ENCODE results near the gene SAMD4A.
A peak's percentile ranks its signal among the peaks of the same experiment; 100 is the strongest.

Gene SAMD4A, protein sequence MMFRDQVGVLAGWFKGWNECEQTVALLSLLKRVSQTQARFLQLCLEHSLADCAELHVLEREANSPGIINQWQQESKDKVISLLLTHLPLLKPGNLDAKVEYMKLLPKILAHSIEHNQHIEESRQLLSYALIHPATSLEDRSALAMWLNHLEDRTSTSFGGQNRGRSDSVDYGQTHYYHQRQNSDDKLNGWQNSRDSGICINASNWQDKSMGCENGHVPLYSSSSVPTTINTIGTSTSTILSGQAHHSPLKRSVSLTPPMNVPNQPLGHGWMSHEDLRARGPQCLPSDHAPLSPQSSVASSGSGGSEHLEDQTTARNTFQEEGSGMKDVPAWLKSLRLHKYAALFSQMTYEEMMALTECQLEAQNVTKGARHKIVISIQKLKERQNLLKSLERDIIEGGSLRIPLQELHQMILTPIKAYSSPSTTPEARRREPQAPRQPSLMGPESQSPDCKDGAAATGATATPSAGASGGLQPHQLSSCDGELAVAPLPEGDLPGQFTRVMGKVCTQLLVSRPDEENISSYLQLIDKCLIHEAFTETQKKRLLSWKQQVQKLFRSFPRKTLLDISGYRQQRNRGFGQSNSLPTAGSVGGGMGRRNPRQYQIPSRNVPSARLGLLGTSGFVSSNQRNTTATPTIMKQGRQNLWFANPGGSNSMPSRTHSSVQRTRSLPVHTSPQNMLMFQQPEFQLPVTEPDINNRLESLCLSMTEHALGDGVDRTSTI

DNA sequence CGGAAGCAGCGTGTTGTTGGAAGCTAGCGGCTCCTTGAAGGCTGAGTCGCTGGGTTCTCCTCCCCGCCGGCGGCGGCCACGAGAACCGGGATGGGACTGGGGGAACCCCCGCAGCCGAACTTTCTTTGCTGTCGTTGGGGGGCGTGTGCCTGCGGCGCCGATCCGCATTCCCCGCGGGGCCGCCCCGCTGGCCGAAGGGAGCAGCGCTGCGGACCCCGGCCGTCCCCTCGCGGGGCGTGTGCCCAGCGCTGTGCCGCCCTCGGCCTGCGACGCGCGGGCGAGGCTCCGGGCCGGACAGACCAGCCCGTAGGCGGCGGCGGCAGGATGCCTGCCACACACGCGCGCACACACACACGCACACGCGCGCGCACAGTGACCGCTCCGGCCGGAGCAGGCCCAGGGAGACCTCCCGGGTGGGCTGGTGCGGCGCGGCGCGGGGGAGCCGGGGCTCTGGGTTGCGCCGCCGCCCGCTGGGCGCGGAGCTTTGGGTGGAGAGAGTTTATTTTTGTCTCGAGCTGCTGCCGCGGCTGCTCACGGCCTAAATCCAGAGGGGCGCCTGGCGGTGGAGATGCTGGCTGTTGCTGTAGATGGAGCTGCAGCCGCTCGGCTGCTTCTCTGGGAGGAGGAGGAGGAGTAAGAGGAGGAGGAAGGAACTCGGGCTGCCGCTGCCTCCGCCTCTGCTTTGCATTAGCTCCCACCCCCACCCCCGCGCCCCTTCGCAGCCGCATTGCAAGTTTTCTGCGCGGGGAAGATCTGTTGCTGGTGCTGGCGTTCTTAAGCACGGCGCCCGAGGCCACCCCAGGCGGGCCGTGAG lies at the start of gene SAMD4A:
SAMD4A (plus strand) TSS at position 719 of the 814 bp plus-strand sequence. CDS start 789 bp downstream, outside the sequence.
- DNase-seq (ENCODE audit: low spot score): peak; percentile 74

DNA sequence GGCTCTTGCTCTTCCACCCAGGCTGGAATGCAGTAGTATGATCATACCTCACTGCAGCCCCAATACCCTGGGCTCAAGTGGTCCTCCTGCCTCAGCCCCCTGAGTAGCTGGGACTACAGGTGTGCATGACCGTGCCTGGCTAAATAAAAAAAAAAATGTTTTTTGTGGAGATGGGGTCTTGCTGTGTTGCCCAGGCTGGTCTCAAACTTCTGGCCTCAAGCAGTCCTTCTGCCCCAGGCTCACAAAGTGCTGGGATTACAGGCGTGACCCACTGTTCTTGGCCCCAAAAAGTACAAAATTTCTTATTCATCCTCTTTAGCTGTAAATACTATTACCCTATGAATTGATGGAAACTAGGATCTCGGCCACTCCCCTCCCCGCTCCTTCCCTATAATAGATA lies 42.5 kb upstream of the SAMD4A start:
- DNase-seq (ENCODE audit: low spot score): no peak

DNA sequence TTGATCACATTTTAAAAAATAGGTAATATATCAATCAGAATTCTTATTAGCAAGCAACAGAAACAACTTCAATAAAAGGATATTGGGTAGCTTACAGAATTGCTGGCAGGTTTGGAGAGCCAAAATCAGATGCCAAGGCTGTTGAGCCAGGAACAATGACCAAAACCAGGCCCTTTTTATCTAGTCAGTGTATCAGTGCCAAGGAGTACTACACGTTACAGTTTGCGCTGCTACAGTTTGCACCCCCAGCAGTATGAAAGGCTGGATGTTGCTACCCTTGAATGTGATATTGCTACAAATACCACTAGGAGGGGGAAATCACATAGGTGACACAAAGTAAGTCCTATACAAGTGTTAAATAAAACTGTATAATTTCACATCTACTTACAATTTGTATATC lies 38.0 kb upstream of the SAMD4A start:
- no peak for DNase-seq (ENCODE audit: low spot score)

DNA sequence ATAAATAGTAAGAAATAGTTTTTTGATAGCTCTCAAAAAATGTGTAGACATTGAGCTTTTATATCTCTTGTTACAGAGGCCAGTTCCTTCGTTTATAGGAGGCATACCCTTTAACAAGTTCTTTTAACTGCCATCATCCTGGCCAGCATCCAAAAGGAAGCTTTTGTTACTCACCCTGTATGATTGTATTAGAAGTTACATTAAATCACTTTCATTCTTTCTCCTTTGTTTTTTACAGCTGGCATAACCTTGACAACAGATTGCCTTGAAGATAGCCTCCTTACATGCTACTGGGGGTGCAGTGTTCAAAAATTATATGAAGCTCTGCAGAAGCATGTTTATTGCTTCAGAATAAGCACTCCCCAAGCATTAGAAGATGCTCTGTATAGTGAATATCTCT lies 37.1 kb upstream of the SAMD4A start:
- DNase-seq (ENCODE audit: low spot score): no peak

DNA sequence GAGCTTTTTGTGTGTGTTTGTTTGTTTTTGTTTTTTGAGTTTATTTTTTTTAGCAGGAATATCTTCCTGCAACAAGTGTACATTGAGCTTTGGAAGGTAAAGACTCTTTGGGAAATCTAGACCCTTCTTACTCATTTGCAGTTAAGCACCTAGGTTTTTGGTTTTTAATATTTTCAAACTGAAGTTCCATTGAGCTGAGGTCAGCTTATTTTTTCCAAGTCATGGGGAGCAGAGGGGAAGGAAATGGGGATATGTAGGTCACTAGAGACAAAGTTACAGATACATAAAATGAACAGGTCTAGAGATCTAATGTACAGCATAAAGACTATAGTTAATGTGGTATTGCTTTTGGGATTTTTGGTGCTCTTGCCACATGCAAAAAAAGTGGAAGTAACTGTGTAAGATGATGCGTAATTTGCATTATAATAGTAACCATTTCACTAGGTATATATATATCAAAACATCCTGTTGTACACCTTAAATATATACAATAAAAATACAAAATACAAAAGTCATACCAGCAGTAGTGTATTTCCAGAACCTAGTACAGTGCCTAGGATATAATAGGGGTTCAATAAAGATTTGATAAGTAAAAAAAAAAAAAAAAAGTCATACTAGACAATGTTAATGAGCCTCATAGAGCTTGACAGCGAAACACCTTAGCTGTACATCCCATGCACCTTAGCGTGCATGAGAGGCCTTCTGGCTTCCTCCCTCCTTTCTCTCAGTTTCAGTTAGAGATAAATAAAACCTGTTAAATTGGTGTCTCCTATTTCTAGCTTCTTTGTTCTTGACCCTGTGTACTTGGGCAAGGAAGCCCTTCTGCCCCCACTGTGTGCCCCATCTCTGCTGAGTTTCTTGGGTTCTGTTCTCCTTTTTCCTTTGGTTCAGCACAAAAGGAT lies 34.6 kb upstream of the SAMD4A start:
- DNase-seq (ENCODE audit: low spot score): no peak

DNA sequence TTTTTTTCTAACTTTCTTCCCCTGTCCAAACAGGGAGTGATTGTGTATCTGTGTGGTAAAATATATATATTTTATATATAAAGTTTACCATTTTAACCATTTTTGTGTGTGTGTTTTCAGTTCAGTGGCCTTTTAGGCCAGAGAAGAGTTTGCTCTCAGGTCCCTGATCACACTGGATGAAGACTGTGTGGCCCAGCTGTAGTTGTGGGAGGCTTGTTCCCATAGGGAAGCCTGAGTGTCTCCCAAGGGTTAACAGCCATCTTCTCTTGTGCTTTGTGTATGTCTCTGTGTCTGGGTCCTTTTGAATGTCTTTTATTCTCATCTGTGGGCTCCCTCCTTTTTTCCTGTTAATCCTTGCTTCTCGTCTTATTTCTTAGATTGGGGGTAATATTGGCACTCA lies 33.8 kb upstream of the SAMD4A start:
- no peak for DNase-seq (ENCODE audit: low spot score)

DNA sequence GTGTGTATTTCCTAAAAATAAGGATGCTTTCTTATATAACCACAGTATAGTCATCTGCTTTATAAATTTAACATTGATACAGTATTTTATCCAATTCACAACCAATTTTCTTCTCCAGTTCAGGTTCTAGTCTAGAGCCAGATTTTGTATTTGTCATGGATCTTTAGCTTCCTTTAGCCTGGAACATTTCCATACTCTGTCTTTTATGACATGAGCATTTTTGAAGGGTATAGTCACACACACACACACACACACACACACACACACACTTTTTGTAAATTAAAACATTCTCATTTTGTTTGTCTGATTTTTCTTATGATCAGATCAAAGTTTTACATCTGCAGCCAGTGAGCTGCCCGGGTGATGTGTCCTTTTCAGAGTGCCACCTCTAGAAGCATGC lies 31.8 kb upstream of the SAMD4A start:
- no peak for DNase-seq (ENCODE audit: low spot score)

DNA sequence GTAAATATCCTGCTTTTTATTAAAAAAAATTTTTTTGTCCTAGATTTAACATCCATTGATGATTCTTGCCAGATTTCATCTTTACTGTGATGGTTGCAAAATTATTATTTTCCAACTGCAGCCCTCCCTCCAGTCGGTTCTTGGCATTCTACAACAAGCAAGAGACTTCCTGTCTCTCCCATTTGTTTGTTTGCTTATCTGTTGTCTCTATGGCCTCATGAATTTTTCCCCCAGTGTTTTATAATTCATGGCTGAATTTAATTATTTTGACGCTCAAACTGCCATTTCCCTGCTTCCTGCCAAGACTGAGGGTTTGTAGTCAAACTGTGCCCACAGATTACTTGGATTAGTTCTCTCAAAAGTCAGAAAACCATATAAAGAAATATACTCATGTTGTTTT lies 31.3 kb upstream of the SAMD4A start:
- no peak for DNase-seq (ENCODE audit: low spot score)

DNA sequence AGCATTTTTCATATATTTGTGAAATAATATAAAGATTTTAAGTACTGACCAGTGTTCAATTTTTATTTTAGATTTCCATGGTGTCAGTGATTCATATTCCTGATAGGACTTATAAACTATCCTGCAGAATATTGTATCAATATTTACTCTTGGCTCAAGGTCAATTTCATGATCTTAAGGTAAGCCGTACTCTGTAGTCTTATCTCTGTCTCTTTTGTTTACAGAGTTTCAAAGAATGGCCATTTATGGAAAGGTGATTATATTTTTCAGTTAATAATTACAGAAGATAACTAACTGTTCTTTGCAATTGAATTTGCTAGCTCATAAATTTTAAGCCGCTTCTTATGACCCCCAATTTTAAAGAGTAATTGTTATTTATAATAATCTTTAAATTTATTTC lies 29.3 kb upstream of the SAMD4A start:
- no peak for DNase-seq (ENCODE audit: low spot score)

DNA sequence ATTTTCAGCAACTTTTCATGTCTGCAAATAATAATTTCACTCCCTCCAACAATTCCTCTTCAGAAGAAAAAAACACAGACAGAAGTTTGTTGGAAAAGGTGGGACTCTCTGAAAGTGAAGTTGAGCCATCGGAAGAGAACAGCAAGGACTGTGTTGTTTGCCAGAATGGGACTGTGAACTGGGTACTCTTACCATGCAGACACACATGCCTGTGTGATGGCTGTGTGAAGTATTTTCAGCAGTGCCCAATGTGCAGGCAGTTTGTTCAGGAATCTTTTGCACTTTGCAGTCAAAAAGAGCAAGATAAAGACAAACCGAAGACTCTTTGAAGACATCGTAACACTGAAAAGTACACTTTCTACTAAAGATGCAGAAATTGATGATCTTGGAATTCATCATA lies 28.9 kb upstream of the SAMD4A start:
- no peak for DNase-seq (ENCODE audit: low spot score)

DNA sequence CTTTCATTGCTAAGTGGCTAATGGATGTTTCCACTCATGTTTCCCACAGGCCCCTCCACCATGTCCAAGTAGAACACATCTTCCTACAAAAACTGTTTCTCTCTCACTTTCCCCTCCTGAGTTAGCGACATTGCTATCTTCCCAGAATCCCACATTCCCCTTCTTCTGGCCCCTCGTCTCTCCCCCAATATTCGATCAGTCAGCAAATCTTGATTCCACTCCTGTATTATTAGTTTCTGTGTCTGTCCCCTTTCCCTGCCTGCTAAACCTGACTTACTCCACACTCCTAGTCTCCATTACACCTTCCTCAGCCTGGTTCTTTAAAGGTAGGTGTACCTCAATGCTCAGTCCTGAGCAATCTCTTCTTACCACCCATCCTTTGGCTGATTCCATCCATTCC lies 19.3 kb upstream of the SAMD4A start:
- no peak for DNase-seq (ENCODE audit: low spot score)

DNA sequence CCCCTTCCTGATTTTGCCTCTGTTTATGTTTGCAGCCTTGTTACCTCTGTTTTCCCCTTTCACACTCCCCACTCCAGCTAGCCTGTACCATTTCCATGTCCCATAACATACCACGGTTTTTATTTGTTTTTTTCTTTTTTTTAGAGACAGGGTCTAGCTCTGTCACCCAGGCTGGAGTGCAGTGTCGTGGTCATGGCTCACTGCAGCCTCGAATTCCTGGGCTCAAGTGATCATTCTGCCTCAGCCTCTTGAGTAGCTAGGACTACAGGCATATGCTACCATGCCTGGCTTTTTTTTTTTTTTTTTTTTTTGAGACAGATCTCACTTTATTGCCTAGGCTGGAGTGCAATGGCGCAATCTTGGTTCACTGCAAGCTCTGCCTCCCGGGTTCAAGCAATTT lies 18.4 kb upstream of the SAMD4A start:
- no peak for DNase-seq (ENCODE audit: low spot score)

DNA sequence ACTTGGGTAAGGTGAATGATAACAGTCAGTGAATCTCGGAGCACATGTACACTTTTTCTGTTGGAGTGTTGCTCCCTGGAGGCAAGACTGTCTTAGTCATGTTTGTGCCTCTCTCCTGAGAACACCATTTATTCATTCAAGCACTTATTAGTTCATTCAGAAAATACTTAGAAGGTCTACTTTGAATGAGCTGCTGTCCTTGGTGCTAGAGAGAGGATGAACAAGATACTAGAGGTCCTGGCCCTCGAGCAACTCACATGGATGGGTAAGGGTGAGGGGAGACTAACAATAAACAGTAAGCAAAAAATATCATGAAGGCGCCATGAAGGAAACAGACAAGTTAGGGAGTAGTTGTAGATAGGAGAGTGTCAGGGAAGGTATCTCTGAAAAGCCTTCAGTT lies 17.1 kb upstream of the SAMD4A start:
- DNase-seq (ENCODE audit: low spot score): no peak

DNA sequence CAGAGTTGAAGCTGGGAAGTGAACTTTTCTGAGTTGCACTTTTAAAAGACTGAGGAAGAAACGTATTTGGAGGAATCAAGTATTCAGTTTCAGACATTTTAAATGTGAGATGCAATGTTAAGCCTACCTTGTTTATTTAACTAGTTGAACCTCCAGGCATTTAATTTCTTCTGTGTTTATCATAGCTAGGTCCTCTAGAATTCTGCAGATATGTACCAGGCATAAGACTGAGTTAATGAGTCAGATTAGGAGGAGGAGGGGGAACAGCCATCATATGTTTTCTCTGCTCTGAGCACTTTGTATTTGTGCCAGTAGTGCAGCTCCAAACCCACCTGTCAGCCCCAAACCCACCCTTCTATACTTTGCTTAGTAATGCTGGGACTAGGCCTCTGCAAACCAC lies 16.4 kb upstream of the SAMD4A start:
- no peak for DNase-seq (ENCODE audit: low spot score)

DNA sequence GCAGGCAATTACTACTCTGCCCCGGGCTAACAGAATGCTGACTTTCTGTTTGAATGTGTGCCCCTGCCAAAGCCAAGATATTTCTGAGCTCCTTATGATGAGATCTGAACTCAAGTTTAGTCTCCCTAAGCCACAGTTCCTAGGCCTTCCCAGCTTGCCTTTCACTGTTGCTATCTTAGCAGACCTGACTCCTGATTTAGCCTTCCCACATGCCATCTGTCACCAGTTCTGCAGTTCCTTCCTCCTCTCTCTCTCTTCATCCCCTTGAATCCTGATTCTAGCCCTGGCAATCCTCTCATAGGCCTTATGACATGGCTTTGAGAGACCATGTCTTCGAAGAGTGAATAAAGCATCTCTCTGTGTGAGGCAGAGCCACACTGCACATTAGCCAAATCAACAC lies 12.5 kb upstream of the SAMD4A start:
- peak; percentile 27 for DNase-seq (ENCODE audit: low spot score)

DNA sequence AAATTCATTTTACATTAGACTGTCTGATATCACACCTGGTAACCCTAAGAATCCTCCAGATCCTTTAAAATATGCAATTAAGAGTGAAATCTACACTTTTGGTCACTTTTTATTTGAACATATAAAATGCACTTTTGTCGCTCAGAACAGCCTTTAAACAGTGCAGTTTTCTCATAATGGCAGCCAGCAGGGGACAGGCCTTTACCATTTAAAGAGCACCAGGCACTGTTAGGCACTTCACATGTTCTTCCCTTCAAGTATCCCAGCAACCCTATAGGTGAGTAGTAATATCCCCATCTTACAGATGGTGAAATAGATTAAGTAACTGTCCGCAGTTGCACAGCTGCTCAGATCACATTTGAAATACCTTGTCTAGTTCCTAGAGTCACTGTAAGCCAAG lies 11.3 kb upstream of the SAMD4A start:
- DNase-seq (ENCODE audit: low spot score): no peak

DNA sequence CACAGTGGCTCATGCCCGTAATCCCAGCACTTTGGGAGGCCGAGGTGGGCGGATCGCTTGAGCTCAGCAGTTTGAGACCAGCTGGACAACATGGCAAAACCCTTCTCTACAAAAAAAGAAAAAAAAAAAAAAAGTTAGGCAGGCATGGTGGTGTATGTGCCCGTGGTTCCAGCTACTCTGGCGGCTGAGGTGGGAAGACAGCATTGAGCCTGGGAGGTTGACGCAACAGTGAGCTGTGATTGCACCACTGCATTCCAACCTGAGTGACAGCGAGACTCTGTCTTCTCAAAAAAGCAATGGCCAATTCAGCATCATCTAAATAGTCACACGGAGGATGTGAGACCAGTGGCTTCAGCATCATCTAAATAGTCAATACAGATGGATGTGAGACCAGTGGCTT lies 10.4 kb upstream of the SAMD4A start:
- DNase-seq (ENCODE audit: low spot score): no peak

DNA sequence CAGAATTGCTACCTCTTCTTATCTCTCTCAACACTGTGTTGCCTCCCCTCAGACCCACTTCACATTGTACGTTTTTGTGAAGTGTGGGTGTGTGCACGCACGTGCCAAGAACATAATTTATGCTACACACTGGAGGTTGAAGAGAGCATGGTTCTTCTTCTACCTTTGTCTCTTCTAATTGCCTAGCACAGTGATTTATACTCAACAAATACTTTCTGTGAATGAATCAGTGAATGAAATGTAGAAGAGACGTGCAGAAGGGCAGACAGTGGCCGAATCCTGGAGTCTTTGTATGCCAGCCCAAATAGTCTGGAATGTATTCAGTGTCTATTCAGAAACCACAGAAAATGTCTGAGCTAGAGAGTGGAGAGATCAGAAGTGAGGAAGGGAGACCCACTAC lies 4.6 kb upstream of the SAMD4A start:
- DNase-seq (ENCODE audit: low spot score): no peak

DNA sequence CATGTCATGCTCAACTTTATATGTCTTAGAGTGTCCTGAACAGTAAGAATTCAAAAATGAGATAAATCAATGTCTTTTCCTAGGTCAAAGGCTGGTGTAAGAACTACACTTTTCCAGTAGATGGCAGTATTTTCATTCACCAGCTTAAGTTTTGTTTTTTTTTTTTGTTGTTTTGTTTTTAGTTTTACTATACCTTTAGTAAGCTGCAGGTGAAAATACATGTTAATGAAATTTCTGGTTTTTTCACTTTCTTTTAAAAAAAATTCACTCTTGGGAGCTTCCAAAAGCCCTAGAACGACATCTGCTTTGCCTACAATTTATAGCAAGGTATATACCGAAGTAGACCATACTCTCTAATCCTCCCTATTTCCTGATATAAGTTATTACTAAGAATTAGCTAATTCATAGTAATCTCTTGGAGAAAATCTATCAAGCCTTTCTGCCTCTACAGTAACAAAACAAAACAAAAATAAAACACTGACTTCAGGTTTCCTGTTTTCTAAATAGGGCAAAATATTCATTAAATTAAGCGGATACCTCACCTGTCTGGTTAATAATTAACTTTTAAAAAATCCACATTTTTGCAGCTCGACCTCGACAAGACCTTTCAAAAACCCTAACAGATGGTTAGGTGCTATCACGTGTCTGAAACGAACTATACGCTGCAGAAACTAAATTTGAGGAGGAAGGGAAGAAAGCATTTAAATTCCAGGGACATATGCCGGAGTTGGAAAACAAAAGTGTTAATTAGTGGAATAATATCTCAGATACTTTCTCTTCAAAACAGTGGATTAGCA lies 2.7 kb upstream of the SAMD4A start:
- DNase-seq (ENCODE audit: low spot score): no peak

DNA sequence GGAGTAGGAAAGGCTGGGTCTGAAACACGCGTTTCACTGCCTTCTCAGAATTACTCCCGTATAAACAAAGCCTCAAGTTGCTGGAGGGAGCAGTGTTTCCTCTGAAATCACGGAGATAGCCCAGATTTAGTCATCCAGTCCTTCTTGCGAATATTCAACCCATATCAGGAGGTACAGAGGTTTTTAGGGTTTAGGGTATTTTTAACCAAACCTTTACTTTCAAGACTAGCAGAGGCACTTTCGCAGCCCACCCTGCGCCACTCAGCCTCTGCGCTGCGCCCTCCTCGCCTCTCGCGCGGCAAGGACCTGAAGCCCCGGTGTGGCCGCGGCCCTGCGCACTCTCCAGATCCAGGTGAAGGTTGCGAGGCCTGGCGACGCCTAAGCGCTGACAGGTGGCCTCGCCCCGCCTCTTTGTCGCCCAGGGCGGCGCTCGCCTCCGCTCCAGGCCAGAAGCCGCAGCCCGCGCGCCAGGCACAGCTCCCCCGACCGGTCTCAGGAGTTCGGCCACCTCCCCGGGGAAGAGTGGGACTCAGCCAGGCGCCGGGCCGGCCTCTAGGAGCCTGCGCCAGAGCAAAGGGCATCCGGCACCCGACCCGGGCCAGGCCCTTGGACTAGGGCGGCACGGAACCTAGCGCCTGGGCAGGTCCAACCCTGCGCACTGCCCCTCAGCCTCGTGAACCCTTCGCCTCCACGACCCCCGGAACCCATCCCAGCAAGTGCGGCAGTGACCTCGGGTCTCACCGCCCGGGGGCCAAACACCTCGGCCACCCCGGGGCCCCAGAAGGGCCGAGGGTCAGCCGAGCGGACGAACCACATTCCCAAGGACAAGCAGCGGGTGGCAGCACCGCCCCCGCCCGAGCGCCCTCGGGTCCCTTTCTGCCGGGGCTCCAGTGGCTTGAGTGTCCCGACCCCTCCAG lies 1.8 kb upstream of the SAMD4A start:
- DNase-seq (ENCODE audit: low spot score): peak; percentile 73

Data from D341Med (cell line).